SK-N-SH treated with all-trans-retinoic acid at 6 μM for 48 hours (cell line): ENCODE data around the gene AGTRAP.

ENCODE experiments used
- ATAC-seq: fragments of 200-7000 bp; cut with Tn5 transposase; 3 replicates; pipeline ENCODE4 v1.9.1; 2020; ENCODE audit warnings: mild to moderate bottlenecking, moderate library complexity
- ARNTL ChIP-seq: fragments of 450-650 bp; formaldehyde crosslinking; IDR thresholded peaks from 2 replicates; pipeline ENCODE4 v1.5.0; 2020; ENCODE audit warnings: low read depth, mild to moderate bottlenecking, moderate library complexity, borderline replicate concordance
- BACH2 ChIP-seq: fragments of 250-450 bp; sonication (Bioruptor Pico); IDR thresholded peaks from 2 replicates; pipeline ENCODE4 v1.9.0; 2021; ENCODE audit warnings: mild to moderate bottlenecking, borderline replicate concordance
- ESRRG ChIP-seq: fragments of 250-450 bp; sonication (Bioruptor Pico); IDR thresholded peaks from 2 replicates; pipeline ENCODE4 v1.6.1; 2021; ENCODE audit warnings: mild to moderate bottlenecking
- GLIS3 ChIP-seq: fragments of 250-450 bp; sonication (Bioruptor Pico); IDR thresholded peaks from 2 replicates; pipeline ENCODE4 v1.5.0; 2020; ENCODE audit warnings: mild to moderate bottlenecking, moderate library complexity
- OSR1 ChIP-seq: fragments of 250-450 bp; sonication (Bioruptor Pico); IDR thresholded peaks from 2 replicates; pipeline ENCODE4 v1.8.0; 2022; ENCODE audit warnings: moderate library complexity, mild to moderate bottlenecking, inconsistent platforms
- PPARA ChIP-seq: fragments of 250-450 bp; sonication (Bioruptor Pico); IDR thresholded peaks from 2 replicates; pipeline ENCODE4 v1.5.0; 2020; ENCODE audit warnings: mild to moderate bottlenecking, borderline replicate concordance
- RARB ChIP-seq: fragments of 250-450 bp; sonication (Bioruptor Pico); IDR thresholded peaks from 2 replicates; pipeline ENCODE4 v1.8.0; 2021; ENCODE audit warnings: mild to moderate bottlenecking, moderate library complexity
- SNAI2 ChIP-seq: fragments of 250-450 bp; sonication (Bioruptor Pico); IDR thresholded peaks from 2 replicates; pipeline ENCODE4 v1.5.0; 2020; ENCODE audit warnings: mild to moderate bottlenecking, moderate library complexity
- TCF4 ChIP-seq: fragments of 250-450 bp; sonication (Bioruptor Pico); IDR thresholded peaks from 2 replicates; pipeline ENCODE4 v1.8.0; 2021; ENCODE audit warnings: mild to moderate bottlenecking, moderate library complexity, borderline replicate concordance
- TOX ChIP-seq: fragments of 250-450 bp; sonication (Bioruptor Pico); IDR thresholded peaks from 2 replicates; pipeline ENCODE4 v1.8.0; 2021; ENCODE audit warnings: mild to moderate bottlenecking, moderate library complexity, borderline replicate concordance
- ZC3H10 ChIP-seq: fragments of 250-450 bp; sonication (Bioruptor Pico); IDR thresholded peaks from 2 replicates; pipeline ENCODE4 v1.5.1; 2021; ENCODE audit warnings: mild to moderate bottlenecking, moderate library complexity
- ZFP30 ChIP-seq: fragments of 450-650 bp; formaldehyde crosslinking; IDR thresholded peaks from 2 replicates; pipeline ENCODE4 v1.5.0; 2022; ENCODE audit warnings: mild to moderate bottlenecking, moderate library complexity
- ZNF565 ChIP-seq: fragments of 450-650 bp; formaldehyde crosslinking; conservative IDR thresholded peaks from 2 replicates; pipeline ENCODE4 v1.5.0; 2020; ENCODE audit warnings: low read depth, mild to moderate bottlenecking, moderate library complexity
- ZNF70 ChIP-seq: fragments of 450-650 bp; formaldehyde crosslinking; IDR thresholded peaks from 2 replicates; pipeline ENCODE4 v1.5.0; 2020; ENCODE audit warnings: mild to moderate bottlenecking, moderate library complexity
- TF ChIP-seq, protein P1 (sequence below): fragments of 250-450 bp; sonication (Bioruptor Pico); IDR thresholded peaks from 2 replicates; pipeline ENCODE4 v1.8.0; 2021; ENCODE audit warnings: low read depth, mild to moderate bottlenecking, moderate library complexity, borderline replicate concordance
- TF ChIP-seq, protein P2 (sequence below): fragments of 250-450 bp; sonication (Bioruptor Pico); IDR thresholded peaks from 2 replicates; pipeline ENCODE4 v1.8.0; 2020; ENCODE audit warnings: mild to moderate bottlenecking, moderate library complexity, borderline replicate concordance
- TF ChIP-seq, protein P3 (sequence below): fragments of 250-450 bp; sonication (Bioruptor Pico); IDR thresholded peaks from 2 replicates; pipeline ENCODE4 v1.5.1; 2021; ENCODE audit warnings: mild to moderate bottlenecking, moderate library complexity
- TF ChIP-seq, protein P4 (sequence below): fragments of 250-450 bp; sonication (Bioruptor Pico); IDR thresholded peaks from 2 replicates; pipeline ENCODE4 v1.5.0; 2020; ENCODE audit warnings: mild to moderate bottlenecking, moderate library complexity
- TF ChIP-seq, protein P5 (sequence below): fragments of 250-450 bp; sonication (Bioruptor Pico); IDR thresholded peaks from 2 replicates; pipeline ENCODE4 v1.5.1; 2020; ENCODE audit warnings: low read depth, mild to moderate bottlenecking, moderate library complexity

Gene AGTRAP

DNA sequence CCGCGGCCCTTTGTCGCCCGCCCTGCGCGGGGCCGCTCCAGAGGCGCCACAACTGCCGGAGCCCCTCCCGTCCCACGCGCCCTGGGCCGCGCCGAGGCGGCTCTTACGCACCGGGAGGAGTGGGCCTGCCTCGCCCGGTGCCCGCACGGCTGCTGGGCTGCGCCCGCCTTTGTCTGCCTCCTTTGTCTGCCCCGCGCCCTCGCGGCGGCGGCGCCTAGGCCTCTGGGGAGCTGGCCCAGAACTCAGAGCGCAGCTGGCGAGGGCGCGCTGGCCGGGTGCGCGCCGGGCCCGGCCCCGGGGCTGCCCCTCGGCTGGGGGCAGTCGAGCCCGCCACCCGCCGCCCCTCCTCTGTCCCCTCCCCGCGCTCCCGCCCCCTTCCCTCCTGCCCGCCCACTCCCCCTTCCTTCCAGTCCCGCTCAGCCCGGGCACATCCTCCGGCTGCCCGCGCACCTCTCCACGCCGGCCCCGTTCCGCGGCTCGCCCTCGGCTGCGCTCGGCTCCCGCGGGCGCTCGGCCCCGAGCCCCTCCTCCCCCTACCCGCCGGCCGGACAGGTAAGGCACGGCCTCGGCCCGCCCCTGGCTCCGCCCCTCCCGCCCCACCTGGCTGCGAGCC, 44.5 kb upstream of the AGTRAP start, which contains the start of gene DRAXIN:
Gene DRAXIN, plus strand, starts transcription at position 409 of the 613 bp plus-strand sequence. CDS start 14,549 bp downstream, outside the sequence.
- TF ChIP-seq ZC3H10 (no peak), GLIS3 (CRISPR knock-in tag) (no peak), RARB (CRISPR knock-in tag) (no peak), SNAI2 (no peak), OSR1 (CRISPR knock-in tag) (no peak), BACH2 (no peak), ZNF565 (CRISPR knock-in tag) (no peak), TCF4 (CRISPR knock-in tag) (no peak), ESRRG (CRISPR knock-in tag) (no peak), ARNTL (CRISPR knock-in tag) (no peak)
- TF ChIP-seq, protein P1, sequence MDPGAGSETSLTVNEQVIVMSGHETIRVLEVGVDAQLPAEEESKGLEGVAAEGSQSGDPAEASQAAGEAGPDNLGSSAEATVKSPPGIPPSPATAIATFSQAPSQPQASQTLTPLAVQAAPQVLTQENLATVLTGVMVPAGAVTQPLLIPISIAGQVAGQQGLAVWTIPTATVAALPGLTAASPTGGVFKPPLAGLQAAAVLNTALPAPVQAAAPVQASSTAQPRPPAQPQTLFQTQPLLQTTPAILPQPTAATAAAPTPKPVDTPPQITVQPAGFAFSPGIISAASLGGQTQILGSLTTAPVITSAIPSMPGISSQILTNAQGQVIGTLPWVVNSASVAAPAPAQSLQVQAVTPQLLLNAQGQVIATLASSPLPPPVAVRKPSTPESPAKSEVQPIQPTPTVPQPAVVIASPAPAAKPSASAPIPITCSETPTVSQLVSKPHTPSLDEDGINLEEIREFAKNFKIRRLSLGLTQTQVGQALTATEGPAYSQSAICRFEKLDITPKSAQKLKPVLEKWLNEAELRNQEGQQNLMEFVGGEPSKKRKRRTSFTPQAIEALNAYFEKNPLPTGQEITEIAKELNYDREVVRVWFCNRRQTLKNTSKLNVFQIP (CRISPR knock-in tag): no peak
- TF ChIP-seq, protein P2, sequence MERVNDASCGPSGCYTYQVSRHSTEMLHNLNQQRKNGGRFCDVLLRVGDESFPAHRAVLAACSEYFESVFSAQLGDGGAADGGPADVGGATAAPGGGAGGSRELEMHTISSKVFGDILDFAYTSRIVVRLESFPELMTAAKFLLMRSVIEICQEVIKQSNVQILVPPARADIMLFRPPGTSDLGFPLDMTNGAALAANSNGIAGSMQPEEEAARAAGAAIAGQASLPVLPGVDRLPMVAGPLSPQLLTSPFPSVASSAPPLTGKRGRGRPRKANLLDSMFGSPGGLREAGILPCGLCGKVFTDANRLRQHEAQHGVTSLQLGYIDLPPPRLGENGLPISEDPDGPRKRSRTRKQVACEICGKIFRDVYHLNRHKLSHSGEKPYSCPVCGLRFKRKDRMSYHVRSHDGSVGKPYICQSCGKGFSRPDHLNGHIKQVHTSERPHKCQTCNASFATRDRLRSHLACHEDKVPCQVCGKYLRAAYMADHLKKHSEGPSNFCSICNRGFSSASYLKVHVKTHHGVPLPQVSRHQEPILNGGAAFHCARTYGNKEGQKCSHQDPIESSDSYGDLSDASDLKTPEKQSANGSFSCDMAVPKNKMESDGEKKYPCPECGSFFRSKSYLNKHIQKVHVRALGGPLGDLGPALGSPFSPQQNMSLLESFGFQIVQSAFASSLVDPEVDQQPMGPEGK (CRISPR knock-in tag): no peak
- TF ChIP-seq, protein P3, sequence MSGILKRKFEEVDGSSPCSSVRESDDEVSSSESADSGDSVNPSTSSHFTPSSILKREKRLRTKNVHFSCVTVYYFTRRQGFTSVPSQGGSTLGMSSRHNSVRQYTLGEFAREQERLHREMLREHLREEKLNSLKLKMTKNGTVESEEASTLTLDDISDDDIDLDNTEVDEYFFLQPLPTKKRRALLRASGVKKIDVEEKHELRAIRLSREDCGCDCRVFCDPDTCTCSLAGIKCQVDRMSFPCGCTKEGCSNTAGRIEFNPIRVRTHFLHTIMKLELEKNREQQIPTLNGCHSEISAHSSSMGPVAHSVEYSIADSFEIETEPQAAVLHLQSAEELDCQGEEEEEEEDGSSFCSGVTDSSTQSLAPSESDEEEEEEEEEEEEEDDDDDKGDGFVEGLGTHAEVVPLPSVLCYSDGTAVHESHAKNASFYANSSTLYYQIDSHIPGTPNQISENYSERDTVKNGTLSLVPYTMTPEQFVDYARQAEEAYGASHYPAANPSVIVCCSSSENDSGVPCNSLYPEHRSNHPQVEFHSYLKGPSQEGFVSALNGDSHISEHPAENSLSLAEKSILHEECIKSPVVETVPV (CRISPR knock-in tag): no peak
- no peak for ATAC-seq

DNA sequence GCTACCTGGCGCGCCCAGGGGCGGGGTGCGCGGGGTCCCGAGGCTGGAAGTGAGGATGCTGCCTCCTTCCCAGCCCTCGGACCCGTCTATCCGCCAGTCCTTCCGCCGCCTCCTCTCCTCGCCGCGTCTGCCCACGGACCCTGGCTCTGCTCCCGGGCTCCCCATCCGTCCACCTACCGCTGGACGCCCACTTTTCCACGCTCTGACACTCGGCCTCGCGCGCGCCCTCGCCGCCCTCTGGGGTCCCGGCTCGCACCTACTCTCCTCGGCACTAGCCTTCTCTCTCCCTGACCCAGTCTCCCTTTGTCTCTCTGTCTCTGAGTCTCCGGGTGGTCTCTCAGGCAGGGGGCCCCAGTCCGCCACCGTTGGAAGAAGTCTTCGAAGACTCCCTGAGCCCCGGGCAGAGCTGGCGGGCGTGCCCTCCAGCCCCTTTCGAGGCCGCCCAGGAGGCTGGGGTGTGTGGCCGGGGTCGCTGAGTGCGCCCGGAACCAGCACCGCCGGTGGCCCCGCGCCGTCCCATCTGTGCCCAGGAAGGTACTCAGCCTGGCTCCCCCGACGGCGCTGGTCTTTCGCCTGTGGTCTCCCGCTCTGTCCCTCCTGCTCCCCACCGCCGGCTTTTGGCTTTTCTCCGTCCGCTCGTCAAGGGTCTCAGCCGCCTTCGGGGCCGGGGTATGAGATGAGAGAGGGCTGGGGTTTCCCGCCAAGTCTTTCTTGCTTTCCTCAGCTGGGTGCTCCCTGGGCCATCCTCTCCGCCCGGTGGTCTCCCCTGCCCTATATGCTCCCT, 43.8 kb upstream of the AGTRAP start:
- TF ChIP-seq ZC3H10 (no peak), ZNF565 (CRISPR knock-in tag) (no peak), PPARA (no peak), ZFP30 (CRISPR knock-in tag) (no peak), BACH2 (no peak), ARNTL (CRISPR knock-in tag) (no peak)
- TF ChIP-seq, protein P2 (CRISPR knock-in tag): no peak
- no peak for ATAC-seq

DNA sequence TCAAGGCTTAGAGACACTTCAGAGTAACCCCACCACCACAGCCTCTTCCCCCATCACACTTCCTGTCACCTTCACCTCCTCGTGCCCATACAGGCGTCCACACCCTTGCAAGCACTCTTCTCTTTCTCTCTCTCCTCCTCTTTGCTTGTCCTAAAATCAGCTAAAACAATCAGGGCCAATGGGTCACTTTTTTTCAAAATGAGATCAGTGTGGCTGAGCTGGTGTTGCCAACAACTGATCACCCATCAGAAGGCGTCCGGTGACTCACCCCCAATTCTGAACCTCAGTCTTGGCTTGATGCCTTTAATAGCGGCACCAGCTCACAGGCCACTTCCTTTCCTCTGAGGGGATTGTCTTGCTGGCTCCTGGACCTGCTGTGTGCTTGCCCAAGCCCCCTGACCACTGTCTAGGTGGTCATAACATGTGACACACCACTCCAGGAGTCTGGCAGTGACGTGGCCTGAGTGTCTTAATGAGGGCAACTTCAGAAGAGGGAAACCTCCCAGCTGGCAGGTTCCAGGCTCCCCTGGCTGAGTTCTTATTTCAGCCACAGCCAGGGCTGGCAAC, 42.8 kb upstream of the AGTRAP start:
- peak; percentile 82 for ATAC-seq
- TF ChIP-seq ZNF565 (CRISPR knock-in tag) (no peak), BACH2 (no peak), RARB (CRISPR knock-in tag) (no peak), PPARA (no peak), ESRRG (CRISPR knock-in tag) (no peak), TOX (CRISPR knock-in tag) (no peak), SNAI2 (no peak), ZNF70 (CRISPR knock-in tag) (no peak), TCF4 (CRISPR knock-in tag) (no peak)
- TF ChIP-seq, protein P2 (CRISPR knock-in tag): no peak
- TF ChIP-seq, protein P3 (CRISPR knock-in tag): no peak
- TF ChIP-seq, protein P4, sequence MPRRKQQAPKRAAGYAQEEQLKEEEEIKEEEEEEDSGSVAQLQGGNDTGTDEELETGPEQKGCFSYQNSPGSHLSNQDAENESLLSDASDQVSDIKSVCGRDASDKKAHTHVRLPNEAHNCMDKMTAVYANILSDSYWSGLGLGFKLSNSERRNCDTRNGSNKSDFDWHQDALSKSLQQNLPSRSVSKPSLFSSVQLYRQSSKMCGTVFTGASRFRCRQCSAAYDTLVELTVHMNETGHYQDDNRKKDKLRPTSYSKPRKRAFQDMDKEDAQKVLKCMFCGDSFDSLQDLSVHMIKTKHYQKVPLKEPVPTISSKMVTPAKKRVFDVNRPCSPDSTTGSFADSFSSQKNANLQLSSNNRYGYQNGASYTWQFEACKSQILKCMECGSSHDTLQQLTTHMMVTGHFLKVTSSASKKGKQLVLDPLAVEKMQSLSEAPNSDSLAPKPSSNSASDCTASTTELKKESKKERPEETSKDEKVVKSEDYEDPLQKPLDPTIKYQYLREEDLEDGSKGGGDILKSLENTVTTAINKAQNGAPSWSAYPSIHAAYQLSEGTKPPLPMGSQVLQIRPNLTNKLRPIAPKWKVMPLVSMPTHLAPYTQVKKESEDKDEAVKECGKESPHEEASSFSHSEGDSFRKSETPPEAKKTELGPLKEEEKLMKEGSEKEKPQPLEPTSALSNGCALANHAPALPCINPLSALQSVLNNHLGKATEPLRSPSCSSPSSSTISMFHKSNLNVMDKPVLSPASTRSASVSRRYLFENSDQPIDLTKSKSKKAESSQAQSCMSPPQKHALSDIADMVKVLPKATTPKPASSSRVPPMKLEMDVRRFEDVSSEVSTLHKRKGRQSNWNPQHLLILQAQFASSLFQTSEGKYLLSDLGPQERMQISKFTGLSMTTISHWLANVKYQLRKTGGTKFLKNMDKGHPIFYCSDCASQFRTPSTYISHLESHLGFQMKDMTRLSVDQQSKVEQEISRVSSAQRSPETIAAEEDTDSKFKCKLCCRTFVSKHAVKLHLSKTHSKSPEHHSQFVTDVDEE (CRISPR knock-in tag): no peak
- TF ChIP-seq, protein P5, sequence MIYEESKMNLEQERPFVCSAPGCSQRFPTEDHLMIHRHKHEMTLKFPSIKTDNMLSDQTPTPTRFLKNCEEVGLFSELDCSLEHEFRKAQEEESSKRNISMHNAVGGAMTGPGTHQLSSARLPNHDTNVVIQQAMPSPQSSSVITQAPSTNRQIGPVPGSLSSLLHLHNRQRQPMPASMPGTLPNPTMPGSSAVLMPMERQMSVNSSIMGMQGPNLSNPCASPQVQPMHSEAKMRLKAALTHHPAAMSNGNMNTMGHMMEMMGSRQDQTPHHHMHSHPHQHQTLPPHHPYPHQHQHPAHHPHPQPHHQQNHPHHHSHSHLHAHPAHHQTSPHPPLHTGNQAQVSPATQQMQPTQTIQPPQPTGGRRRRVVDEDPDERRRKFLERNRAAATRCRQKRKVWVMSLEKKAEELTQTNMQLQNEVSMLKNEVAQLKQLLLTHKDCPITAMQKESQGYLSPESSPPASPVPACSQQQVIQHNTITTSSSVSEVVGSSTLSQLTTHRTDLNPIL (CRISPR knock-in tag): no peak
